Measurements from ENCODE around the gene CYP2W1.

- no peak for TF ChIP-seq CTCF (IDR thresholded peaks at IDR 0.05)
- no peak for TF ChIP-seq NR3C1 (CRISPR knock-in tag; conservative IDR thresholded peaks at IDR 0.05; ENCODE audit: low read depth)
- TF ChIP-seq ZSCAN18 (CRISPR knock-in tag; IDR thresholded peaks at IDR 0.05): no peak
- TF ChIP-seq MAX (CRISPR knock-in tag; IDR thresholded peaks at IDR 0.05): no peak
- TF ChIP-seq TEAD4 (CRISPR knock-in tag; IDR thresholded peaks at IDR 0.05): no peak
- no peak for TF ChIP-seq ATF1 (CRISPR knock-in tag; IDR thresholded peaks at IDR 0.05)
- TF ChIP-seq USF2 (CRISPR knock-in tag; IDR thresholded peaks at IDR 0.05): no peak
- TF ChIP-seq CREB1 (CRISPR knock-in tag; IDR thresholded peaks at IDR 0.05): no peak
- no peak for TF ChIP-seq HMGXB4 (CRISPR knock-in tag; IDR thresholded peaks at IDR 0.05)
- no peak for TF ChIP-seq ATF3 (CRISPR knock-in tag; conservative IDR thresholded peaks at IDR 0.05)
- TF ChIP-seq TP53 (CRISPR knock-in tag; IDR thresholded peaks at IDR 0.05): no peak
- TF ChIP-seq USF1 (CRISPR knock-in tag; IDR thresholded peaks at IDR 0.05): no peak
Measured at GRCh38 chr7:1031716-1032455, 48.9 kb downstream of the CYP2W1 start.
